IMR-90 (cell line): ENCODE data around the gene KCTD10. TPM values are rescaled to one million over a fixed set of nuclear protein-coding genes. Genes with fewer than 3 reads are reported as not detected.

Source experiments
- ATAC-seq: fragments of 200-7000 bp; cut with Tn5 transposase; 2 replicates; pipeline ENCODE4 v1.9.1; 2020; ENCODE audit warnings: low read depth, mild to moderate bottlenecking, moderate library complexity
- BruUV-seq: library from RNA; stranded (reverse); fragments of 400-500 nt; replicated peaks from 2 replicates; lab custom pipeline; 2021; lab: Mats Ljungman, UMichigan
- CTCF ChIA-PET: fragments of 300-600 bp; formaldehyde crosslinking; extraction: SDS; loops from one replicate; lab custom pipeline; 2021; ENCODE audit warnings: antibody characterized with exemption; lab: Yijun Ruan, JAX
- POLR2A ChIA-PET: fragments of 300-600 bp; sonication (Branson Sonifier 250); formaldehyde crosslinking; loops from one replicate; lab custom pipeline; 2022; ENCODE audit warnings: antibody characterized with exemption; ENCODE audit not compliant: unreplicated experiment; lab: Charles Lee
- DNase-seq: peaks from one replicate; pipeline ENCODE4 v3.0.0; 2013
- H2AFZ ChIP-seq: replicated peaks from 2 replicates; pipeline ENCODE3; 2013; ENCODE audit warnings: low read length, mild to moderate bottlenecking; ENCODE audit not compliant: poor library complexity
- H2AK5ac ChIP-seq: 2 replicates; pipeline ENCODE4 v1.6.1; 2013; ENCODE audit warnings: low read depth, low read length, inconsistent platforms
- H2AK9ac ChIP-seq: replicated peaks from 2 replicates; pipeline ENCODE3; 2013; ENCODE audit warnings: mild to moderate bottlenecking, low read depth, low read length, moderate library complexity; ENCODE audit not compliant: poor library complexity
- H2BK120ac ChIP-seq: 2 replicates; pipeline ENCODE4 v1.6.1; 2013; ENCODE audit warnings: low read depth, low read length, inconsistent platforms
- H2BK15ac ChIP-seq: 3 replicates; pipeline ENCODE4 v1.6.1; 2013; ENCODE audit warnings: low read depth, low read length, inconsistent platforms
- H2BK20ac ChIP-seq: 2 replicates; pipeline ENCODE4 v1.6.1; 2013; ENCODE audit warnings: low read depth, mild to moderate bottlenecking, inconsistent platforms, low read length, moderate library complexity
- H2BK5ac ChIP-seq: 2 replicates; pipeline ENCODE4 v1.6.1; 2013; ENCODE audit warnings: mild to moderate bottlenecking, low read depth, low read length, inconsistent platforms; ENCODE audit not compliant: poor library complexity, severe bottlenecking
- H3K14ac ChIP-seq: replicated peaks from 2 replicates; pipeline ENCODE4 v1.6.1; 2013; ENCODE audit warnings: low read depth, low read length, inconsistent platforms
- H3K18ac ChIP-seq: 2 replicates; pipeline ENCODE4 v1.6.1; 2013; ENCODE audit warnings: low read depth, low read length, control low read depth
- H3K23ac ChIP-seq: 2 replicates; pipeline ENCODE4 v1.6.1; 2013; ENCODE audit warnings: low read depth, low read length, inconsistent platforms
- H3K27ac ChIP-seq: 2 replicates; pipeline ENCODE4 v1.5.1; 2013; ENCODE audit warnings: mild to moderate bottlenecking, control low read depth, low read length; ENCODE audit not compliant: insufficient read depth
- H3K27me3 ChIP-seq: 2 replicates; pipeline ENCODE4 v1.6.1; 2013; ENCODE audit warnings: low read length; ENCODE audit not compliant: control insufficient read depth, insufficient read depth
- H3K36me3 ChIP-seq: 2 replicates; pipeline ENCODE4 v1.6.1; 2013; ENCODE audit warnings: low read length, mixed read lengths; ENCODE audit not compliant: control insufficient read depth, insufficient read depth
- H3K4ac ChIP-seq: 2 replicates; pipeline ENCODE4 v1.6.1; 2013; ENCODE audit warnings: low read depth, low read length, inconsistent platforms
- H3K4me1 ChIP-seq: 2 replicates; pipeline ENCODE4 v1.6.1; 2013; ENCODE audit warnings: low read length, mixed read lengths; ENCODE audit not compliant: control insufficient read depth, insufficient read depth
- H3K4me2 ChIP-seq: 2 replicates; pipeline ENCODE4 v1.6.1; 2013; ENCODE audit warnings: low read depth, mild to moderate bottlenecking, control low read depth, low read length, moderate library complexity
- H3K4me3 ChIP-seq: 2 replicates; pipeline ENCODE4 v1.5.1; 2013; ENCODE audit warnings: low read depth, mild to moderate bottlenecking, control low read depth, low read length, moderate library complexity; ENCODE audit not compliant: insufficient read depth
- H3K56ac ChIP-seq: 2 replicates; pipeline ENCODE4 v1.6.1; 2013; ENCODE audit warnings: low read length, inconsistent platforms; ENCODE audit not compliant: insufficient read depth; ENCODE audit errors: extremely low read depth
- H3K79me1 ChIP-seq, 2 experiments: 2 replicates each; pipeline ENCODE4 v1.6.1; 2013; ENCODE audit warnings: low read length in 2 of 2, inconsistent platforms in 1 of 2, low read depth in 1 of 2
- H3K9ac ChIP-seq: 2 replicates; pipeline ENCODE4 v1.6.1; 2013; ENCODE audit warnings: low read depth, low read length, control low read depth
- H3K9me1 ChIP-seq: 2 replicates; pipeline ENCODE4 v1.6.1; 2013; ENCODE audit warnings: low read length, inconsistent platforms; ENCODE audit not compliant: insufficient read depth
- H3K9me3 ChIP-seq: 2 replicates; pipeline ENCODE4 v1.6.1; 2013; ENCODE audit warnings: low read length; ENCODE audit not compliant: control insufficient read depth, insufficient read depth
- H4K20me1 ChIP-seq: 2 replicates; pipeline ENCODE4 v1.6.1; 2013; ENCODE audit warnings: low read length, inconsistent platforms; ENCODE audit not compliant: insufficient read depth
- H4K5ac ChIP-seq: 2 replicates; pipeline ENCODE4 v1.6.1; 2013; ENCODE audit warnings: mild to moderate bottlenecking, low read depth, low read length, control low read depth
- H4K8ac ChIP-seq, 2 experiments: 2 replicates each; pipeline ENCODE4 v1.6.1; 2013; ENCODE audit warnings: low read depth in 2 of 2, low read length in 2 of 2, control low read depth in 1 of 2, inconsistent platforms in 1 of 2
- H4K91ac ChIP-seq: 2 replicates; pipeline ENCODE4 v1.6.1; 2013; ENCODE audit warnings: low read depth, low read length, inconsistent platforms; ENCODE audit not compliant: insufficient read depth
- BHLHE40 ChIP-seq: fragments of 150-350 bp; IDR thresholded peaks from 2 replicates; pipeline ENCODE4 v1.6.1; 2016; ENCODE audit warnings: mild to moderate bottlenecking, low read depth, low read length
- CHD1 ChIP-seq: IDR thresholded peaks from 2 replicates; pipeline ENCODE4 v1.6.1; 2012; ENCODE audit warnings: low read depth, low read length, improper control_type of control experiment
- FOS ChIP-seq: fragments of 150-350 bp; IDR thresholded peaks from 2 replicates; pipeline ENCODE4 v1.6.1; 2016; ENCODE audit warnings: low read depth, low read length
- MAFK ChIP-seq: IDR thresholded peaks from 2 replicates; pipeline ENCODE4 v1.6.1; 2012; ENCODE audit warnings: low read depth, low read length, improper control_type of control experiment
- MXI1 ChIP-seq: IDR thresholded peaks from 2 replicates; pipeline ENCODE4 v1.6.1; 2012; ENCODE audit warnings: low read depth, mild to moderate bottlenecking, low read length, moderate library complexity, borderline replicate concordance
- NFE2L2 ChIP-seq: fragments of 150-350 bp; IDR thresholded peaks from 2 replicates; pipeline ENCODE4 v1.6.1; 2016; ENCODE audit warnings: low read depth, mild to moderate bottlenecking, low read length
- RAD21 ChIP-seq: IDR thresholded peaks from 2 replicates; pipeline ENCODE4 v1.6.1; 2012; ENCODE audit warnings: low read length, improper control_type of control experiment
- RCOR1 ChIP-seq: IDR thresholded peaks from 2 replicates; pipeline ENCODE4 v1.6.1; 2012; ENCODE audit warnings: mild to moderate bottlenecking, low read length, improper control_type of control experiment; ENCODE audit not compliant: insufficient replicate concordance
- RFX5 ChIP-seq: IDR thresholded peaks from 2 replicates; pipeline ENCODE4 v1.8.0; 2012; ENCODE audit warnings: low read depth, mild to moderate bottlenecking, low read length, moderate library complexity
- WGBS, 2 experiments: methylation state at CpG; one replicate each; pipeline versions ENCODE4 v1.1.5 to v1.1.7; 2013; ENCODE audit warnings: missing lambda C conversion rate in 2 of 2; ENCODE audit not compliant: insufficient read length in 1 of 2; ENCODE audit errors: extremely low coverage in 2 of 2; 5-methylcytosine and 5-hydroxymethylcytosine counted together
- dilution Hi-C: fragments of 300-500 bp; cut with HindIII; formaldehyde crosslinking; loops from one replicate; pipeline ENCODE4 v1.14.3; 2018; ENCODE audit warnings: low sequenced_read_pairs; ENCODE audit not compliant: unreplicated experiment
- in situ Hi-C: fragments of 300-500 bp; cut with MboI; formaldehyde crosslinking; loops from 3 replicates; pipeline ENCODE4 v1.14.3; 2019; ENCODE audit warnings: low sequenced_read_pairs, inconsistent platforms, mixed read lengths
- intact Hi-C: fragments of 100-400 bp; cut with micrococcal nuclease; formaldehyde crosslinking; loops from 2 replicates; pipeline ENCODE4 v1.10.0; 2022
- polyA plus RNA-seq, 3 experiments: library from polyadenylated mRNA; depleted of rRNA; stranded (reverse); fragments of >200 nt; gene quantifications; 2 replicates each; pipeline ENCODE4 v1.2.3, GENCODE V29; 2012; ENCODE audit warnings: low replicate concordance in 1 of 3
- total RNA-seq: library from RNA; depleted of rRNA; stranded (reverse); fragments of >200 nt; gene quantifications from 2 replicates; pipeline ENCODE4 v1.2.3, GENCODE V29; 2012
- TF ChIP-seq, protein P1 (sequence below): fragments of 150-350 bp; IDR thresholded peaks from 2 replicates; pipeline ENCODE4 v1.6.1; 2016; ENCODE audit warnings: low read depth, mild to moderate bottlenecking, low read length, moderate library complexity, borderline replicate concordance

The KCTD10 gene
- total and polyA plus RNA-seq, 2 of the 4 experiments (the other 2 are of a cell fraction), result 72.1 to 88.4 TPM

DNA sequence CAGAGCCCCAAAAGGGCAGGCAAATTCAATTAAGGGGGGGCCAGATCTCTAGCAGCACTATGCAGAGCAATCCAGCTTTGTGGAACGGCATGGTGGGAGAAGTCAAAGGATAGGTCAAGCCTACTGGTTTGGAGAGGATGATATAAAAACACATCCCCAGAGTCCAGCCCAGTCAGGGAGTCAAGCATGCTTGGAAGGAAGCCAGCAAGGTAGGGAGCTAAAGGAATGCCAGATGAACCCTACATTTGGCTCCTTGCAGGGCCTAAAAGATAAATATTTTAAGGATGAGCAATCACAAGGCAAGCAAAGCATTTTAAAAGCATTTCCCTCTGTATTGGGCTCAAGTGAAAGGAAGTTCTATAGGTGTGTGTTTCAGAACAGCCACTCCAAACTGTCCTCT, 21.4 kb downstream of the KCTD10 start:
- Histone ChIP-seq H2AK5ac (peak overlapping the region; percentile 49; the same call in 1 of the 2 replicates), H3K9me1 (peaks cover 19% of the 10 kb centered on the region), H3K14ac (no peak overlapping the region), H2BK20ac (no peak overlapping the region), H2AFZ (no peak overlapping the region), H2BK5ac (peak overlapping the region; percentile 25), H3K9ac (no peak overlapping the region), H2BK120ac (no peak overlapping the region), H3K27ac (no peak overlapping the region; the same call in 1 of the 2 replicates), H3K23ac (no peak overlapping the region), H2BK15ac (no peak overlapping the region), H3K27me3 (no peaks in the 10 kb centered on the region), H2AK9ac (no peak overlapping the region), H3K36me3 (peaks cover 71% of the 10 kb centered on the region), H3K79me1 (peaks cover 52 to 89% of the 10 kb centered on the region in 2 experiments), H3K4me1 (peaks cover 29% of the 10 kb centered on the region), H3K4me2 (no peak overlapping the region), H3K4ac (no peak overlapping the region), H3K9me3 (no peaks in the 10 kb centered on the region), H4K5ac (no peak overlapping the region), H4K91ac (no peak overlapping the region), H3K18ac (no peak overlapping the region), H3K56ac (no peak overlapping the region), H3K4me3 (no peak overlapping the region), H4K8ac (no peak overlapping the region), H4K20me1 (peaks cover 17% of the 10 kb centered on the region; the same call in 1 of the 2 replicates)
- ChIA-PET POLR2A (interaction anchor here (0.6 kb wide), 1 partner anchor 13 kb away, joined by 3 read pairs; no protein-coding TSS in a partner anchor), CTCF (no interaction called here)
- dilution Hi-C loops, result no loop called here
- no TSS peak for BruUV-seq
- in situ Hi-C loops, result no loop called here
- no peak for TF ChIP-seq MXI1
- no peak for TF ChIP-seq MAFK
- TF ChIP-seq RAD21, result no peak
- TF ChIP-seq RCOR1, result no peak
- TF ChIP-seq NFE2L2, result no peak
- TF ChIP-seq CHD1, result no peak
- TF ChIP-seq BHLHE40, result no peak
- no peak for TF ChIP-seq FOS
- no peak for TF ChIP-seq RFX5
- TF ChIP-seq, protein P1, sequence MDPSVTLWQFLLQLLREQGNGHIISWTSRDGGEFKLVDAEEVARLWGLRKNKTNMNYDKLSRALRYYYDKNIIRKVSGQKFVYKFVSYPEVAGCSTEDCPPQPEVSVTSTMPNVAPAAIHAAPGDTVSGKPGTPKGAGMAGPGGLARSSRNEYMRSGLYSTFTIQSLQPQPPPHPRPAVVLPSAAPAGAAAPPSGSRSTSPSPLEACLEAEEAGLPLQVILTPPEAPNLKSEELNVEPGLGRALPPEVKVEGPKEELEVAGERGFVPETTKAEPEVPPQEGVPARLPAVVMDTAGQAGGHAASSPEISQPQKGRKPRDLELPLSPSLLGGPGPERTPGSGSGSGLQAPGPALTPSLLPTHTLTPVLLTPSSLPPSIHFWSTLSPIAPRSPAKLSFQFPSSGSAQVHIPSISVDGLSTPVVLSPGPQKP, result no peak
- intact Hi-C loops, result no loop called here
- no peak for ATAC-seq
- no CpG with 5 or more reads among the region's 1 CpG for WGBS, 2 experiments
- DNase-seq, result no peak
